ENCODE results near the gene ATP5F1C. TPM values are rescaled to one million over a fixed set of nuclear protein-coding genes. Genes with fewer than 3 reads are reported as not detected.

Gene ATP5F1C
- total RNA-seq, 1 experiment from 2014 or later: 280 TPM

- H3T11ph ChIP-seq (ENCODE audit: low read length): no peak overlapping the region
- no peaks in the 10 kb centered on the region; a peak in 1 of 5 replicates for H3K9me3 Mint-ChIP-seq
- no peaks in the 10 kb centered on the region; the same call in 1 of the 2 replicates for H3K79me2 ChIP-seq (ENCODE audit: insufficient read depth, low read length)
- no peak overlapping the region for H3K4me2 ChIP-seq (ENCODE audit: insufficient read depth, insufficient read length, low read length)
- H3K23me2 ChIP-seq (ENCODE audit: insufficient read length, low read depth, low read length, poor library complexity, severe bottlenecking): no peaks in the 10 kb centered on the region
- H3K14ac ChIP-seq (ENCODE audit: insufficient read depth, low read length): no peak overlapping the region
- H3K27me3 Mint-ChIP-seq (ENCODE audit: low read depth): no peaks in the 10 kb centered on the region
- DNase-seq: no peak
- H2BK20ac ChIP-seq (ENCODE audit: low read depth, low read length, poor library complexity, severe bottlenecking): no peak overlapping the region
- H2AK5ac ChIP-seq (ENCODE audit: insufficient read length, low read length): no peak overlapping the region
- no peak overlapping the region for H2BK5ac ChIP-seq (ENCODE audit: insufficient read length, low read length)
- H4K8ac ChIP-seq (replicated peaks; ENCODE audit: insufficient read length, low read depth, low read length): no peak overlapping the region
- TF ChIP-seq CTCF (conservative IDR thresholded peaks at IDR 0.05): no peak
- no peaks in the 10 kb centered on the region for H3K79me1 ChIP-seq (ENCODE audit: insufficient read depth, low read depth, low read length, poor library complexity, severe bottlenecking)
- H3K4me3 Mint-ChIP-seq: no peak overlapping the region
- no CpG with 5 or more reads among the region's 3 CpGs for WGBS (ENCODE audit: extremely low coverage, insufficient read length, low lambda C conversion rate)
- no peak overlapping the region for H4K91ac ChIP-seq (ENCODE audit: insufficient read length, low read depth, low read length)
- H3K23ac ChIP-seq (ENCODE audit: insufficient read length, low read depth, low read length): no peak overlapping the region
- H3K4me1 ChIP-seq (ENCODE audit: insufficient read depth, low read length): peaks cover 6% of the 10 kb centered on the region; the same call in 1 of the 2 replicates
- no peak overlapping the region for H2AFZ ChIP-seq (ENCODE audit: low read length)
- H4K20me1 ChIP-seq (ENCODE audit: control insufficient read depth, insufficient read depth, insufficient read length): no peaks in the 10 kb centered on the region
- H4K5ac ChIP-seq (ENCODE audit: insufficient read length, low read depth, low read length): no peak overlapping the region
- H3K36me3 Mint-ChIP-seq (ENCODE audit: insufficient read depth in 1 of 3, low read depth in 3 of 3): peaks cover 0 to 5% (median 0%) of the 10 kb centered on the region in 3 experiments; a peak in 1 of 7 replicates
- no peak overlapping the region for H3K27ac Mint-ChIP-seq
- H2BK120ac ChIP-seq (ENCODE audit: low read depth, low read length, poor library complexity, severe bottlenecking): no peak overlapping the region
- H3K18ac ChIP-seq (ENCODE audit: insufficient read length, low read depth, low read length): no peak overlapping the region
- no peaks in the 10 kb centered on the region for H3K9me3 ChIP-seq (ENCODE audit: control insufficient read depth, low read depth, low read length)
- no peak overlapping the region for H3K9ac ChIP-seq (ENCODE audit: extremely low read depth, insufficient read length, low read length)
- H3K27me3 ChIP-seq (ENCODE audit: insufficient read depth, low read length): no peaks in the 10 kb centered on the region
- no peak overlapping the region for H3K4ac ChIP-seq (ENCODE audit: low read depth, low read length)
- H2BK12ac ChIP-seq (ENCODE audit: insufficient read length, low read depth, low read length): no peak overlapping the region
- no peak overlapping the region for H2BK15ac ChIP-seq (ENCODE audit: low read depth, low read length)
- no peak overlapping the region for H3K56ac ChIP-seq (ENCODE audit: insufficient read length, low read depth, low read length)
- peaks cover 21 to 23% of the 10 kb centered on the region in 2 experiments for H3K4me1 Mint-ChIP-seq
- no peak overlapping the region for H3K27ac ChIP-seq (ENCODE audit: insufficient read length, low read depth, low read length)
Observed at GRCh38 chr10:7853890-7854289, 65.9 kb downstream of the ATP5F1C start.

Measured in H9 (cell line).